GM19240 (cell line): Measurements from ENCODE around the gene FMN1.

Experiments used
- DNase-seq: peaks from one replicate; pipeline ENCODE4 v3.0.0; 2011; ENCODE audit warnings: low spot score; ENCODE audit not compliant: insufficient read length

The FMN1 gene

GRCh38 chr15:33057845-33058244 lies 136.7 kb downstream of the FMN1 start:
- DNase-seq = no peak

GRCh38 chr15:33055962-33056361 lies 138.6 kb downstream of the FMN1 start:
- DNase-seq = no peak

GRCh38 chr15:33051528-33051927 lies 143.0 kb downstream of the FMN1 start:
- DNase-seq = no peak

- no peak for DNase-seq
These were observed 146.3 kb downstream of the FMN1 start for GRCh38 chr15:33048255-33048654.

GRCh38 chr15:33047077-33047476 lies 147.4 kb downstream of the FMN1 start:
- DNase-seq = no peak

GRCh38 chr15:33046329-33046728 lies 148.2 kb downstream of the FMN1 start:
- DNase-seq = no peak

GRCh38 chr15:33045066-33045810 lies 149.3 kb downstream of the FMN1 start:
- DNase-seq = no peak

- DNase-seq = no peak
These were observed 149.9 kb downstream of the FMN1 start for GRCh38 chr15:33044598-33044997.

GRCh38 chr15:33043636-33044035 lies 150.9 kb downstream of the FMN1 start:
- DNase-seq = no peak

GRCh38 chr15:33040496-33040895 lies 154.0 kb downstream of the FMN1 start:
- DNase-seq = no peak

- DNase-seq = no peak
These were observed 159.9 kb downstream of the FMN1 start for GRCh38 chr15:33034588-33034987.

GRCh38 chr15:33032053-33032452 lies 162.5 kb downstream of the FMN1 start:
- DNase-seq = no peak

- DNase-seq = no peak
These were observed 163.1 kb downstream of the FMN1 start for GRCh38 chr15:33031324-33031821.

- DNase-seq = no peak
These were observed 164.2 kb downstream of the FMN1 start for GRCh38 chr15:33030315-33030714.

GRCh38 chr15:33029109-33029652 lies 165.3 kb downstream of the FMN1 start:
- DNase-seq = no peak

GRCh38 chr15:33028495-33028894 lies 166.0 kb downstream of the FMN1 start:
- DNase-seq = no peak

GRCh38 chr15:33027306-33028035 lies 167.0 kb downstream of the FMN1 start:
- no peak for DNase-seq

GRCh38 chr15:33026614-33027013 lies 167.9 kb downstream of the FMN1 start:
- no peak for DNase-seq

- DNase-seq = no peak
These were observed 171.9 kb downstream of the FMN1 start for GRCh38 chr15:33022629-33023028.

GRCh38 chr15:33021806-33022389 lies 172.6 kb downstream of the FMN1 start:
- DNase-seq = peak; percentile 22

- no peak for DNase-seq
These were observed 175.0 kb downstream of the FMN1 start for GRCh38 chr15:33019354-33019981.
